Measurements from ENCODE around the gene C10orf95. TPM values are rescaled to one million over a fixed set of nuclear protein-coding genes. Genes with fewer than 3 reads are reported as not detected.

C10orf95 gene
- total RNA-seq, 2 experiments from 2014 or later: 0.20 to 0.36 TPM

DNA sequence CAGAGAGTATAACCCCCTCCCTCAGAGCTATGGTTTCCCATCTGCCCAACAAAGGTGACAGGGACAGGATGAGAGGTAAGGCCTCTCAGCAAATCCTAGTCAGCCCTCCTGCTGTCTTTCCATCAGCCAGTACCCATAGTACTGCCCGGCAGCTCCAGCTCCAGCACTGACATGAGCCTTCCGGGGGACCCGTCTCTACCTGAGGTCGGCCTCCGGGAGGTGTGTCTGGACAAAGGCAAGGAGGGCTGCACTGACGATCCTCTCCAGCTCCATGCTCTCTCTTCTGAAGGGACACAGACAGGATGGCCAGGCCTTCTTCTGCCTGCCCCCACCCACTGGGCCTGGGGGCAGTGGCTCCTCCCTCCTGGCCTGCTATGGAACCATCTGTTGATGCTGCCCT is 26.4 kb downstream of the C10orf95 start:
- DNase-seq: no peak
- no peak overlapping the region for H3K27ac Mint-ChIP-seq
- H3K36me3 Mint-ChIP-seq (ENCODE audit: low read depth): peaks cover 8% of the 10 kb centered on the region
- peaks cover 34% of the 10 kb centered on the region for H3K4me1 Mint-ChIP-seq (ENCODE audit: low read depth)
- no peak for ATAC-seq
- POLR2A ChIA-PET: interaction anchor here (1.1 to 7.3 kb wide), 7 partner anchors 7 to 179 kb away, joined by 3 to 73 read pairs (median 41); partner anchors contain the start of genes C10orf95, CUEDC2 and GBF1
- intact Hi-C loops (cut with micrococcal nuclease): no loop called here
- no peaks in the 10 kb centered on the region for H3K9me3 Mint-ChIP-seq
- CTCF ChIA-PET: interaction anchor here (1.8 to 6.2 kb wide), 3 partner anchors 25 to 73 kb away, joined by 6 to 143 read pairs (median 34); partner anchors contain the start of genes C10orf95 and NFKB2
- TF ChIP-seq CTCF (IDR thresholded peaks at IDR 0.05): no peak
- no peaks in the 10 kb centered on the region for H3K27me3 Mint-ChIP-seq
- H3K4me3 Mint-ChIP-seq: no peak overlapping the region

DNA sequence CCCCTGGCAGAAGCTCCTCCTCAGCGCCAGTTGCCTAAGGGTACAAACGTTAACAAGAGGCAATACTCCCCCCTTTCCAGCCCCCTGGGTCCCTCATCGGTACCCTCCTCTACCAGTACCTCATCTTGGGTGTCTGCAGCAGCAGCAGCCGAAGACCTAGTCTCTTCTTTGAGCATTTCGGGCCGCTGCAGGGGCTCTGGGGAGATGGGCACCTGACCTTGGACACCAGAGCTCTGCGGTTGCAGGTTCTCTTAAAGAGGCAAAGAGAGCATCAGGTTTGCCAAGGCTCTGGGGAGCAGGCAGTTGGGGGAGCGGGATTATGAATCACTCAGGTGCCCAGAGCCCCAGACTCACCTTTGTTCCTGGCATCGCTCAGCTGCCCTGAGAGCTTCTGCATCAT is 27.2 kb downstream of the C10orf95 start:
- ATAC-seq (no peak), DNase-seq (no peak)
- POLR2A ChIA-PET: interaction anchor here (1.1 to 7.3 kb wide), 6 partner anchors 7 to 179 kb away, joined by 3 to 73 read pairs (median 46); partner anchors contain the start of genes C10orf95, CUEDC2 and GBF1
- CTCF ChIA-PET: interaction anchor here (1.2 to 6.2 kb wide), 7 partner anchors 14 to 193 kb away, joined by 5 to 143 read pairs (median 16); partner anchors contain the start of genes C10orf95 and NFKB2
- no peak for TF ChIP-seq CTCF (IDR thresholded peaks at IDR 0.05)
- peaks cover 8% of the 10 kb centered on the region for H3K36me3 Mint-ChIP-seq (ENCODE audit: low read depth)
- peaks cover 41% of the 10 kb centered on the region for H3K4me1 Mint-ChIP-seq (ENCODE audit: low read depth)
- no peak overlapping the region for H3K4me3 Mint-ChIP-seq
- no peaks in the 10 kb centered on the region for H3K9me3 Mint-ChIP-seq
- no peak overlapping the region for H3K27ac Mint-ChIP-seq
- no peaks in the 10 kb centered on the region for H3K27me3 Mint-ChIP-seq
- intact Hi-C loops (cut with micrococcal nuclease): no loop called here

- H3K27ac Mint-ChIP-seq: no peak overlapping the region
- no peak for TF ChIP-seq CTCF (IDR thresholded peaks at IDR 0.05)
- ChIA-PET POLR2A (interaction anchor here (0.6 to 7.3 kb wide), 9 partner anchors 8 to 178 kb away, joined by 3 to 73 read pairs (median 41); partner anchors contain the start of genes C10orf95, CUEDC2, GBF1 and NFKB2), CTCF (interaction anchor here (1.0 to 6.2 kb wide), 16 partner anchors 10 to 291 kb away, joined by 4 to 143 read pairs (median 6); partner anchors contain the start of genes C10orf95, NFKB2 and PITX3)
- peak overlapping the region; percentile 31 for H3K4me3 Mint-ChIP-seq
- intact Hi-C loops (cut with micrococcal nuclease): no loop called here
- no peak for DNase-seq
- H3K9me3 Mint-ChIP-seq: no peaks in the 10 kb centered on the region
- ATAC-seq: no peak
- H3K36me3 Mint-ChIP-seq (ENCODE audit: low read depth): peaks cover 8% of the 10 kb centered on the region
- H3K4me1 Mint-ChIP-seq (ENCODE audit: low read depth): peaks cover 45% of the 10 kb centered on the region
- H3K27me3 Mint-ChIP-seq: no peaks in the 10 kb centered on the region
These were observed 27.9 kb downstream of the C10orf95 start for GRCh38 chr10:102423372-102423968.

DNA sequence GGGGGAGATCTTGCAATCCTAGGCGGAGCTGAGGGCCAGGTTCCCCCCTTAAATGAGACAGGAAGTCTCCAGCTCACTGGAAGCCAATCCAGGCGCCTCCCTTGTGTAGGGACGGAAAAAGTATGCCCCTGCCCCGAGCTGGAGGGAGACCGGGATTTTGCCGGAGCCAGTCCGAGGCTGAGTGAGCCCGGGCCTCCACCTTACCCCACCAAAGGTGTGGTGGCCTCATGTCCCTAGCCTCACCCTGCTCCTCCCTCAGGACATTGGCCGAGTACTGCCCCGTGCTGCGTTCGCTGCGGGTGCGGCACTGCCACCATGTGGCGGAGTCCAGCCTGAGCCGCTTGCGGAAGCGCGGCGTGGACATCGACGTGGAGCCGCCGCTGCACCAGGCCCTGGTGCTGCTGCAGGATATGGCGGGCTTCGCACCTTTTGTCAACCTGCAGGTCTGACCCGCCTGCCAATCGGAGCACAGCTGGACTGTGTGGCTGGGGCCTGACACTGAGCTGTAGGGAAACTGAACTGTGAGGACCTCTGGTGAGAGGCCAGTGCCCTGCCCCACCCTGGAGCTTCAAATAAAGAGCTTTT is 28.7 kb downstream of the C10orf95 start:
- ChIA-PET POLR2A (interaction anchor here (0.7 to 7.3 kb wide), 10 partner anchors 9 to 53 kb away, joined by 3 to 73 read pairs (median 39); partner anchors contain the start of genes C10orf95, CUEDC2 and NFKB2), CTCF (interaction anchor here (0.9 to 6.2 kb wide), 21 partner anchors 9 to 291 kb away, joined by 3 to 143 read pairs (median 5); partner anchors contain the start of genes C10orf95, CUEDC2, NFKB2 and PITX3)
- H3K36me3 Mint-ChIP-seq (ENCODE audit: low read depth): peaks cover 8% of the 10 kb centered on the region
- peak overlapping the region; percentile 87 for H3K4me3 Mint-ChIP-seq
- peak overlapping the region; percentile 50 for H3K27ac Mint-ChIP-seq
- H3K9me3 Mint-ChIP-seq: no peaks in the 10 kb centered on the region
- peaks cover 43% of the 10 kb centered on the region for H3K4me1 Mint-ChIP-seq (ENCODE audit: low read depth)
- DNase-seq (peak; percentile 68), ATAC-seq (peak; percentile 14)
- H3K27me3 Mint-ChIP-seq: peaks cover 6% of the 10 kb centered on the region
- peak; percentile 75 for TF ChIP-seq CTCF (IDR thresholded peaks at IDR 0.05)
- intact Hi-C loops (cut with micrococcal nuclease): no loop called here

All from activated CD8-positive, alpha-beta T cell treated with anti-CD3 and anti-CD28 coated beads for 36 hours (primary cell).